Body of pancreas (tissue), 4 donors: ENCODE results near the gene PXDC1.

Source experiments
- CTCF ChIP-seq, 7 experiments: fragments of 450-650 bp in 4 of 7; fragments of 200-600 bp in 3 of 7; sonication (generic) in 3 of 7; IDR thresholded peaks; one replicate each; pipeline ENCODE4 v1.5.1; 2016 to 2019; ENCODE audit warnings: antibody characterized with exemption in 7 of 7
- POLR2A ChIP-seq, 3 donors: fragments of 450-650 bp; IDR thresholded peaks; one replicate each; pipeline ENCODE4 v1.6.1; 2016; ENCODE audit warnings: antibody characterized with exemption in 3 of 3, mild to moderate bottlenecking in 2 of 3

GRCh38 chr6:3794092-3794491 lies 42.6 kb upstream of the PXDC1 start:
- no peak for TF ChIP-seq CTCF (IDR thresholded peaks at IDR 0.05)
- TF ChIP-seq POLR2A (IDR thresholded peaks at IDR 0.05), result no peak
